ENCODE results near the gene KCNH8. TPM values are rescaled to one million over a fixed set of nuclear protein-coding genes. Genes with fewer than 3 reads are reported as not detected.

Gene KCNH8
- total and polyA plus RNA-seq, 2 experiments from 2014 or later: 0.97 to 1.1 TPM

GRCh38 chr3:19139863-19140262 lies 8.4 kb upstream of the KCNH8 start:
- DNase-seq (ENCODE audit: low spot score): no peak
- Histone ChIP-seq H3K4me2 (no peak overlapping the region), H4K20me1 (ENCODE audit: insufficient read depth, poor library complexity, severe bottlenecking) (no peaks in the 10 kb centered on the region), H3K9me3 (ENCODE audit: low read depth) (no peaks in the 10 kb centered on the region), H3K9me2 (replicated peaks; ENCODE audit: insufficient read depth) (no peaks in the 10 kb centered on the region), H2AFZ (no peak overlapping the region), H3K27ac (no peak overlapping the region), H3K4me3 (no peak overlapping the region), H3K36me3 (replicated peaks; ENCODE audit: insufficient read depth, low read depth) (no peaks in the 10 kb centered on the region), H3K4me1 (ENCODE audit: insufficient read depth) (no peaks in the 10 kb centered on the region), H3K79me2 (no peaks in the 10 kb centered on the region), H3K27me3 (peaks cover 4% of the 10 kb centered on the region)
- TF ChIP-seq CTCF (IDR thresholded peaks at IDR 0.05; ENCODE audit: poor library complexity) (no peak), EZH2 (IDR thresholded peaks at IDR 0.05; ENCODE audit: borderline replicate concordance) (no peak), EZH2phosphoT487 (IDR thresholded peaks at IDR 0.05; ENCODE audit: low read depth, severe bottlenecking, unreplicated experiment) (no peak)
- WGBS (ENCODE audit: low lambda C conversion rate, missing lambda C conversion rate): 83% methylated on average over 1 of the region's 1 CpG

GRCh38 chr3:19146685-19147650 lies 1.3 kb upstream of the KCNH8 start:
- peak; percentile 49 for TF ChIP-seq CTCF (IDR thresholded peaks at IDR 0.05; ENCODE audit: poor library complexity)
- TF ChIP-seq EZH2 (IDR thresholded peaks at IDR 0.05; ENCODE audit: borderline replicate concordance): no peak
- TF ChIP-seq EZH2phosphoT487 (IDR thresholded peaks at IDR 0.05; ENCODE audit: low read depth, severe bottlenecking, unreplicated experiment): no peak
- Histone ChIP-seq H3K27ac (peak overlapping the region; percentile 75), H3K36me3 (replicated peaks; ENCODE audit: insufficient read depth, low read depth) (no peaks in the 10 kb centered on the region), H3K27me3 (peaks cover 16% of the 10 kb centered on the region), H2AFZ (peak overlapping the region; percentile 87), H3K4me3 (peak overlapping the region; percentile 37), H3K9me2 (replicated peaks; ENCODE audit: insufficient read depth) (no peaks in the 10 kb centered on the region), H3K4me2 (peak overlapping the region; percentile 89), H3K79me2 (no peaks in the 10 kb centered on the region), H3K9me3 (ENCODE audit: low read depth) (no peaks in the 10 kb centered on the region), H3K4me1 (ENCODE audit: insufficient read depth) (no peaks in the 10 kb centered on the region), H4K20me1 (ENCODE audit: insufficient read depth, poor library complexity, severe bottlenecking) (no peaks in the 10 kb centered on the region)
- DNase-seq (ENCODE audit: low spot score): peak; percentile 89
- WGBS (ENCODE audit: low lambda C conversion rate, missing lambda C conversion rate): 1% methylated on average over 37 of the region's 60 CpGs

- no peaks in the 10 kb centered on the region for H3K79me2 ChIP-seq
- no peaks in the 10 kb centered on the region for H3K9me3 ChIP-seq (ENCODE audit: low read depth)
- H3K4me1 ChIP-seq (ENCODE audit: insufficient read depth): no peaks in the 10 kb centered on the region
- peak overlapping the region; percentile 89 for H3K4me2 ChIP-seq
- no peaks in the 10 kb centered on the region for H3K36me3 ChIP-seq (replicated peaks; ENCODE audit: insufficient read depth, low read depth)
- peaks cover 16% of the 10 kb centered on the region for H3K27me3 ChIP-seq
- no peak for DNase-seq (ENCODE audit: low spot score)
- no peaks in the 10 kb centered on the region for H3K9me2 ChIP-seq (replicated peaks; ENCODE audit: insufficient read depth)
- peak overlapping the region; percentile 41 for H2AFZ ChIP-seq
- H3K4me3 ChIP-seq: peak overlapping the region; percentile 37
- H3K27ac ChIP-seq: no peak overlapping the region
- TF ChIP-seq CTCF (IDR thresholded peaks at IDR 0.05; ENCODE audit: poor library complexity) (no peak), EZH2phosphoT487 (IDR thresholded peaks at IDR 0.05; ENCODE audit: low read depth, severe bottlenecking, unreplicated experiment) (no peak), EZH2 (IDR thresholded peaks at IDR 0.05; ENCODE audit: borderline replicate concordance) (no peak)
- WGBS (ENCODE audit: low lambda C conversion rate, missing lambda C conversion rate): 3% methylated on average over 12 of the region's 12 CpGs
- H4K20me1 ChIP-seq (ENCODE audit: insufficient read depth, poor library complexity, severe bottlenecking): no peaks in the 10 kb centered on the region
These were observed 420 bp downstream of the KCNH8 start for GRCh38 chr3:19148768-19149091.
